22Rv1 (cell line): ENCODE results near the gene VPS13D.

Experiments used
- CTCF ChIP-seq: fragments of 450-650 bp; IDR thresholded peaks from 2 replicates; pipeline ENCODE4 v1.5.1; 2017; ENCODE audit warnings: mild to moderate bottlenecking
- ZFX ChIP-seq: fragments of 450-650 bp; IDR thresholded peaks from 2 replicates; pipeline ENCODE4 v1.6.1; 2017; ENCODE audit warnings: antibody characterized with exemption, borderline replicate concordance

GRCh38 chr1:12348113-12348512 is 118.3 kb downstream of the VPS13D start:
- TF ChIP-seq CTCF: no peak
- TF ChIP-seq ZFX: no peak
